Epithelial cell of proximal tubule (primary cell): ENCODE data around the gene RPN2. TPM values are rescaled to one million over a fixed set of nuclear protein-coding genes. Genes with fewer than 3 reads are reported as not detected.

ENCODE experiments used
- DNase-seq: peaks from one replicate; pipeline ENCODE4 v3.0.0-alpha.2; 2011; ENCODE audit warnings: low read depth
- H3K4me3 ChIP-seq: 2 replicates; pipeline ENCODE4 v1.5.1; 2011; ENCODE audit warnings: low read depth, mild to moderate bottlenecking, low read length
- total RNA-seq: library from RNA; depleted of rRNA; stranded (reverse); fragments of >200 nt; gene quantifications from 2 replicates; pipeline ENCODE4 v1.2.3, GENCODE V29; 2015
- TF ChIP-seq, protein P1 (sequence below): conservative IDR thresholded peaks from 2 replicates; pipeline ENCODE4 v1.5.1; 2012; ENCODE audit warnings: low read depth, mild to moderate bottlenecking, low read length

RPN2 gene
- total RNA-seq, 1 donor from 2014 or later, result 165 TPM

DNA sequence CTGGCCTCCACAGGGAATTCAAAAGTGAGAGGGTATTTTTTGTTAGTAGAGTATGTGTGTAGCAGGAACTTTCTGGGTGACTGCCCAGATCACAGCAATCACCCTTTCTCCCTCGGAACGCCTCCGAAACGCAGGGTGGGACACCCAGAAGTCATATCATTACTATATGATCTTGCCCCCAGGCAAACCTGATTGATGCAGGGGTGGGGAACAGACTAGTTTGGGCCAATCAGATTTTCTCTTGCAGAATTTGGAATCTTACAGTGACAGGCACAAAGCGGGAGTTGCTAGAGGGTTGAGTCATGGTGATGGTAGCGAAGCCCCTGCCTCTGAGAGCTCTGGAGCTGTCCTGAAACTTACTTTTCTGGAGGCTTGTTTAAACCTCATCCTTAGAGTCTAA, 16.5 kb upstream of the RPN2 start:
- TF ChIP-seq, protein P1, sequence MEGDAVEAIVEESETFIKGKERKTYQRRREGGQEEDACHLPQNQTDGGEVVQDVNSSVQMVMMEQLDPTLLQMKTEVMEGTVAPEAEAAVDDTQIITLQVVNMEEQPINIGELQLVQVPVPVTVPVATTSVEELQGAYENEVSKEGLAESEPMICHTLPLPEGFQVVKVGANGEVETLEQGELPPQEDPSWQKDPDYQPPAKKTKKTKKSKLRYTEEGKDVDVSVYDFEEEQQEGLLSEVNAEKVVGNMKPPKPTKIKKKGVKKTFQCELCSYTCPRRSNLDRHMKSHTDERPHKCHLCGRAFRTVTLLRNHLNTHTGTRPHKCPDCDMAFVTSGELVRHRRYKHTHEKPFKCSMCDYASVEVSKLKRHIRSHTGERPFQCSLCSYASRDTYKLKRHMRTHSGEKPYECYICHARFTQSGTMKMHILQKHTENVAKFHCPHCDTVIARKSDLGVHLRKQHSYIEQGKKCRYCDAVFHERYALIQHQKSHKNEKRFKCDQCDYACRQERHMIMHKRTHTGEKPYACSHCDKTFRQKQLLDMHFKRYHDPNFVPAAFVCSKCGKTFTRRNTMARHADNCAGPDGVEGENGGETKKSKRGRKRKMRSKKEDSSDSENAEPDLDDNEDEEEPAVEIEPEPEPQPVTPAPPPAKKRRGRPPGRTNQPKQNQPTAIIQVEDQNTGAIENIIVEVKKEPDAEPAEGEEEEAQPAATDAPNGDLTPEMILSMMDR, result no peak
- no peak for DNase-seq
- no peak overlapping the region for H3K4me3 ChIP-seq

DNA sequence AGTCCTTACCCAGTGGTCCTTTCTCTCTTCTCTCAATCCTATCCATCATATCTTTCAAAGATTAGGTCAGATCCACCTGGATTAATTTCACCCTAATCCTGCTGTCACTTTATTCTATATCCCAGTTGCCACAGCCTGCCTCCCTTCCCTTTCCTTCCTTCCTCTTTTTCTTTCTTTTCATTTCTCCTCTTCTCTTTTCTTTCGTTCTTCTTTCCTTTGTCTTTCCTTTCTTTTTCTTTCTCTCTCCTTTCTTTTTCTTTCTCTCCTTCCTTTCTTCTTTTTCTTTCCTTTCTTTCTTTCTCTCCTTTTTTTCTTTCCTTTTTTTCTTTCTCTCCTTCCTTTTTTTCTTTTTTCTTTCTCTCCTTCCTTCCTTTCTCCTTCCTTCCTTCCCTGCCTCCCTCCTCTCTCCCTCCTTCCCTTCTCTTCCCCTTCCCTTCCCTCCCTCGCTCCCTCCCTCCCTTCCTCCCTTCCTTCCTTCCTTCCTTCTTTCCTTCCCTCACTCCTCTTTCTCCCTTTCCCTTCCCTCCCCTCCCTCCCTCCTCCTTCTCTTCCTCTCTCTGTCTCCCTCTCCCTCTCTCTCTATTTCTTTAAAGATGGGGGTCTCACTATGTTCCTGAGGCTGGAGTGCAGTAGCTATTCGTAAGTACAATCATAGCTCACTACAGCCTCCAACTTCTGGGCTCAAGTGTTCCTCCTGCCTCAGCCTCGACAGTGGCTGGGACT, 15.1 kb upstream of the RPN2 start:
- no peak for DNase-seq
- no peak overlapping the region for H3K4me3 ChIP-seq
- TF ChIP-seq, protein P1, result no peak

DNA sequence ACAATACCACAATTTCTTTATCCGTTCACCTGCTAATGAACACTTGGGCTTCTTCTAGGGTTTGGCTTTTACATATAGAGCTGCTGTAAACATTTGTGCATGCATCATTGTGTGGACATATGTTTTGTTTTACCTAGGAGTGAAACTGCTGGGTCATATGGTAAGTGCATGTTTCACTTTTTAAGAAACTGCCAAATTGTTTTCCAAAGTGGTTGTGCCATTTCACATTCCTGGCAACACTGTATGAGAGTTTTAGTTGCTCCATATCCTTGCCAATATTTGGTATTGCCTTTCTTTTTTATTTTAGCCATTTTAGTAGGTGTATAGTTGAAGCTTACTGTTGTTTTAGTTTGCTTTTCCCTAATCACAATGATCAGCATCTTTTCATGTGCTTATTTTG, 14.1 kb upstream of the RPN2 start:
- TF ChIP-seq, protein P1, result no peak
- no peak for DNase-seq
- H3K4me3 ChIP-seq, result no peak overlapping the region

DNA sequence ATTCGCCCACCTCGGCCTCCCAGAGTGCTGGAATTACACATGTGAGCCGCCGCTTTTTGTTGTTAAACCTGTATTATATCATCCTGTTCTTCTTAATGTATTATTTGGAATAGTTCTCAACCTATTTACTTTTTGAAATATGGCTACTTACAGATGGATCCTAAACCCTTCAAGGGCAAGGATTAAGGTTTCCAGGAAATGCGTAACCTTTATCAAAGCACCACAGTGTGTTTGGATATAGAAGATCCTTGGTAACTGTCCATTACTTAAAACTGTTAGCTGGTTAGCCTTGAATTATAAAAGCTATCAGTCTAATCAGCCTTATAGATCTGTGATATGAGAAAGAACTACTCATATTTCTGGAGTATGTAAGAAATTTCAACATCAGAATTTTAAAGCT, 12.3 kb upstream of the RPN2 start:
- no peak overlapping the region for H3K4me3 ChIP-seq
- TF ChIP-seq, protein P1, result no peak
- DNase-seq, result no peak

DNA sequence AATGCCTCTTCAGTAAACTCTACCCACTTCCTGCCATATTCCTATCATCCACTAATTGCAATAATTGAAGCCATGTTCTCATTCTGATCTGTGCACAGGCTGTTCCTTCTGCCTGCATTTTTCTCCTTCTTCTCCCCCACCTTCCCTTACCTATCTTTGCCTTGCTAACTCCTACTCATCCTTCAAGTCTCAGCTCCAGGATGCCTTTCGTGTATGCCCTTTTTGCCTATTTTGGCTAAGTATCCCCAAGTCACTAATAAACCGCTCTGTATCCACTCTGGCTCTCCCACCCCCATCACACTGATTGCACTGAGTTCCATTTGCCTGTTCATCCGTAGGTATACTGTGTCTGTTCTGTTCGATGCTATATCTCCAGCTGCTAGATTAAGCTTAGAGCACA, 6.3 kb upstream of the RPN2 start:
- no peak overlapping the region for H3K4me3 ChIP-seq
- DNase-seq, result no peak
- TF ChIP-seq, protein P1, result no peak

DNA sequence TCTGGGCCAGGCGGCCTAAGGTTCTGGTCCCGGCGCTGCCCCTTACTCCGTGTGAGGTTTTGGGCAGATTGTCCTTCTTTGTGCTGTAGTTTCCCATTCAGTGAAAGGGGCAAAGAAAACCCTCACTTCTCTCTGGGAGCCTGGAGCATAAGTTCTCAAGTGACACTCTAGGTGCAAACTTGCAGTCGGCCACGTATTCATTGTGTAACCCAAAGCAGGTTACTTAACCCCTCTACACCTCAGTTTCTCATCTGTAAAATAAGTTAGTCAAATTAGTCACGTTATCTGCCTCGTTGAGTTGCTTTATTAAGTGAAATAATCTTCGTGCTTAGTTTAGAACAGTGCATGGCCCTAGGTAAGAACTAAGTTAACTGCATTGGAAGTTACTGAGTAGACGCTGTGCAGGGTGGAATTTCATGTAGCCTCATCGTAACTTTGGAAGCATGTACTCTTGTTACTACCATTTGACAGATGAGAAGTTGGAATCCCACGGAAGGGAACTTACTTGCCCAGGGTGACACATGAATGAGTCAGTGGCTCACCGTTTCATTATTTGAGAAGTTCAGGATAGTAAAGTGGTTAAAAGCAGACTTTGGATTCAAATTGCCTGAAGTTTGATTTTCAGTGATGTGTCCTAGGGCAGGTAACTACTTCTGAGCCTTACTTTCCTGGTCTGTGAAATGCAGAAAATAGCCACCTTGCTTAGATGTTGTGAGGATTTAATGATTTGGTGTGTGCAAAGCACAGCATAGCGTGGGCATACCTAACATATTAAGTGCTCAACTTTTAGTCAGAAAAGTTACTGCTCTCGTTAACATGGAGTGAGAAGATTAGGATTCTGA, 774 bp downstream of the RPN2 start:
- DNase-seq, result no peak
- TF ChIP-seq, protein P1, result no peak
- peak overlapping the region; percentile 96 for H3K4me3 ChIP-seq
